GM23248 (cell line): Measurements from ENCODE around the gene PACSIN1. TPM values are rescaled to one million over a fixed set of nuclear protein-coding genes. Genes with fewer than 3 reads are reported as not detected.

Experiments
- DNase-seq: peaks from one replicate; pipeline ENCODE4 v3.0.0-alpha.2; 2015
- H2AFZ ChIP-seq: fragments of 200-600 bp; sonication (generic); 2 replicates; pipeline ENCODE4 v1.6.1; 2016; ENCODE audit warnings: antibody characterized with exemption
- H3F3A ChIP-seq: fragments of 200-600 bp; sonication (generic); 2 replicates; pipeline ENCODE4 v1.6.1; 2016; ENCODE audit warnings: mild to moderate bottlenecking, antibody characterized with exemption, mixed run types; ENCODE audit not compliant: insufficient read depth
- H3K27ac ChIP-seq: fragments of 200-600 bp; sonication (generic); 2 replicates; pipeline ENCODE4 v1.5.1; 2016; ENCODE audit warnings: mild to moderate bottlenecking
- H3K27me3 ChIP-seq: fragments of 200-600 bp; sonication (generic); replicated peaks from 2 replicates; pipeline ENCODE4 v1.6.1; 2016; ENCODE audit warnings: mild to moderate bottlenecking; ENCODE audit not compliant: insufficient read depth
- H3K36me3 ChIP-seq: fragments of 200-600 bp; sonication (generic); 2 replicates; pipeline ENCODE4 v1.6.1; 2016; ENCODE audit warnings: low read depth, mild to moderate bottlenecking
- H3K4me1 ChIP-seq: fragments of 200-600 bp; sonication (generic); 2 replicates; pipeline ENCODE4 v1.6.1; 2016; ENCODE audit warnings: mild to moderate bottlenecking; ENCODE audit not compliant: insufficient read depth
- H3K4me2 ChIP-seq: fragments of 200-600 bp; sonication (generic); one replicate; pipeline ENCODE4 v1.6.1; 2016; ENCODE audit warnings: mild to moderate bottlenecking; ENCODE audit not compliant: unreplicated experiment
- H3K4me3 ChIP-seq: fragments of 200-600 bp; sonication (generic); 2 replicates; pipeline ENCODE4 v1.5.1; 2016; ENCODE audit warnings: mild to moderate bottlenecking
- H3K79me2 ChIP-seq: fragments of 200-600 bp; sonication (generic); 2 replicates; pipeline ENCODE4 v1.6.1; 2016; ENCODE audit warnings: mild to moderate bottlenecking; ENCODE audit not compliant: insufficient read depth
- H3K9ac ChIP-seq: fragments of 200-600 bp; sonication (generic); 2 replicates; pipeline ENCODE4 v1.6.1; 2016; ENCODE audit warnings: mild to moderate bottlenecking
- H3K9me2 ChIP-seq: fragments of 200-600 bp; sonication (generic); 2 replicates; pipeline ENCODE4 v1.6.1; 2016; ENCODE audit warnings: mixed run types, mild to moderate bottlenecking, moderate library complexity; ENCODE audit not compliant: insufficient read depth
- H3K9me3 ChIP-seq: fragments of 200-600 bp; sonication (generic); one replicate; pipeline ENCODE4 v1.6.1; 2017; ENCODE audit warnings: low read depth
- H4K20me1 ChIP-seq: fragments of 200-600 bp; sonication (generic); 2 replicates; pipeline ENCODE4 v1.6.0; 2016; ENCODE audit not compliant: insufficient read depth
- EZH2 ChIP-seq: fragments of 200-600 bp; sonication (generic); IDR thresholded peaks from 2 replicates; pipeline ENCODE4 v1.6.1; 2018; ENCODE audit warnings: antibody characterized with exemption, mild to moderate bottlenecking; ENCODE audit not compliant: insufficient read depth, poor library complexity, severe bottlenecking
- EZH2phosphoT487 ChIP-seq: fragments of 200-600 bp; sonication (generic); IDR thresholded peaks from 2 replicates; pipeline ENCODE4 v1.6.1; 2018; ENCODE audit warnings: antibody characterized with exemption, moderate library complexity, mild to moderate bottlenecking, low read depth; ENCODE audit not compliant: insufficient read depth
- WGBS, 2 experiments: methylation state at CpG; one replicate each; pipeline ENCODE4 v1.1.6; 2015 to 2017; ENCODE audit warnings: low lambda C conversion rate in 2 of 2, low coverage in 1 of 2; ENCODE audit errors: missing lambda C conversion rate in 2 of 2; 5-methylcytosine and 5-hydroxymethylcytosine counted together
- in situ Hi-C: fragments of 300-500 bp; cut with MboI; formaldehyde crosslinking; loops from 2 replicates; pipeline ENCODE4 v1.15.0; 2020
- polyA plus RNA-seq: library from polyadenylated mRNA; unstranded; fragments of >200 nt; fragmentation: Nextera tagmentation; extraction: Ambion mirVana; gene quantifications from 2 replicates; pipeline ENCODE4 v1.2.1, GENCODE V29; 2016
- total RNA-seq: library from RNA; depleted of rRNA; stranded (reverse); fragments of >200 nt; shearing (Covaris generic); gene quantifications from 2 replicates; pipeline ENCODE4 v1.2.3, GENCODE V29; 2014

Gene PACSIN1
- total and polyA plus RNA-seq, 2 experiments from 2014 or later, result not detected

- Histone ChIP-seq H3K27ac (no peak overlapping the region), H3F3A (no peaks in the 10 kb centered on the region), H3K9me3 (no peaks in the 10 kb centered on the region), H2AFZ (no peak overlapping the region), H3K4me1 (no peaks in the 10 kb centered on the region), H4K20me1 (no peaks in the 10 kb centered on the region), H3K9me2 (no peaks in the 10 kb centered on the region), H3K4me2 (no peak overlapping the region), H3K4me3 (no peak overlapping the region), H3K36me3 (no peaks in the 10 kb centered on the region), H3K79me2 (no peaks in the 10 kb centered on the region), H3K9ac (no peak overlapping the region), H3K27me3 (no peaks in the 10 kb centered on the region)
- DNase-seq, result no peak
- WGBS, 2 experiments, result 66 to 72% methylated on average over 14 of the region's 14 CpGs
- in situ Hi-C loops, result no loop called here
- TF ChIP-seq EZH2phosphoT487 (no peak), EZH2 (no peak)
Measured at GRCh38 chr6:34566830-34567546, 101.1 kb downstream of the PACSIN1 start.

- H4K20me1 ChIP-seq, result no peaks in the 10 kb centered on the region
- TF ChIP-seq EZH2phosphoT487 (no peak), EZH2 (no peak)
- H3F3A ChIP-seq, result no peaks in the 10 kb centered on the region
- no peak overlapping the region for H3K27ac ChIP-seq
- no peaks in the 10 kb centered on the region for H3K9me2 ChIP-seq
- no peak overlapping the region for H2AFZ ChIP-seq
- H3K4me3 ChIP-seq, result no peak overlapping the region
- H3K9me3 ChIP-seq, result no peaks in the 10 kb centered on the region
- H3K9ac ChIP-seq, result no peak overlapping the region
- no peak for DNase-seq
- no peaks in the 10 kb centered on the region for H3K27me3 ChIP-seq
- H3K79me2 ChIP-seq, result no peaks in the 10 kb centered on the region
- H3K4me1 ChIP-seq, result no peaks in the 10 kb centered on the region
- WGBS, 2 experiments, result 64 to 68% methylated on average over 11 to 12 of the region's 12 CpGs
- no peaks in the 10 kb centered on the region for H3K36me3 ChIP-seq
- in situ Hi-C loops, result no loop called here
- H3K4me2 ChIP-seq, result no peak overlapping the region
Measured at GRCh38 chr6:34568341-34569201, 102.7 kb downstream of the PACSIN1 start.

- Histone ChIP-seq H3K27ac (no peak overlapping the region), H3K4me2 (no peak overlapping the region), H3K27me3 (no peaks in the 10 kb centered on the region), H3K4me3 (no peak overlapping the region), H4K20me1 (no peaks in the 10 kb centered on the region), H3K36me3 (no peaks in the 10 kb centered on the region), H3K9ac (no peak overlapping the region), H3K9me2 (no peaks in the 10 kb centered on the region), H3K79me2 (no peaks in the 10 kb centered on the region), H3K4me1 (no peaks in the 10 kb centered on the region), H3K9me3 (no peaks in the 10 kb centered on the region), H3F3A (no peaks in the 10 kb centered on the region), H2AFZ (no peak overlapping the region)
- DNase-seq, result no peak
- WGBS, 2 experiments, result 69% methylated on average over 5 of the region's 5 CpGs
- in situ Hi-C loops, result no loop called here
- TF ChIP-seq EZH2 (no peak), EZH2phosphoT487 (no peak)
Measured at GRCh38 chr6:34569361-34569973, 103.6 kb downstream of the PACSIN1 start.

GRCh38 chr6:34570066-34570833 is 104.4 kb downstream of the PACSIN1 start:
- Histone ChIP-seq H3K9me2 (no peaks in the 10 kb centered on the region), H3K79me2 (no peaks in the 10 kb centered on the region), H3K9me3 (no peaks in the 10 kb centered on the region), H4K20me1 (no peaks in the 10 kb centered on the region), H3K36me3 (no peaks in the 10 kb centered on the region), H3K4me3 (no peak overlapping the region), H3K27ac (no peak overlapping the region), H2AFZ (no peak overlapping the region), H3K27me3 (no peaks in the 10 kb centered on the region), H3K4me1 (no peaks in the 10 kb centered on the region), H3K4me2 (no peak overlapping the region), H3K9ac (no peak overlapping the region), H3F3A (no peaks in the 10 kb centered on the region)
- TF ChIP-seq EZH2phosphoT487, result no peak
- TF ChIP-seq EZH2, result no peak
- in situ Hi-C loops, result no loop called here
- 67 to 72% methylated on average over 21 of the region's 21 CpGs for WGBS, 2 experiments
- no peak for DNase-seq
